H1 (cell line): ENCODE data around the gene FXYD7. TPM values are rescaled to one million over a fixed set of nuclear protein-coding genes. Genes with fewer than 3 reads are reported as not detected.

Source experiments
- CBX5 ChIP-seq: fragments of 300-800, 300-1000 bp; sonication (generic); IDR thresholded peaks from 2 replicates; pipeline ENCODE4 v1.7.1; 2016; ENCODE audit warnings: antibody characterized with exemption, low read length, low read depth
- POLR2AphosphoS5 ChIP-seq: IDR thresholded peaks from 2 replicates; pipeline ENCODE4 v1.6.1; 2011; ENCODE audit warnings: low read depth, low read length
- SIX5 ChIP-seq: IDR thresholded peaks from 2 replicates; pipeline ENCODE4 v1.6.1; 2011; ENCODE audit warnings: mild to moderate bottlenecking, low read depth, low read length
- polyA plus RNA-seq, 7 experiments: library from polyadenylated mRNA; depleted of rRNA in 3 of 7; stranded (reverse) in 5 of 7; unstranded in 2 of 7; fragments of >200 nt in 5 of 7; fragments of 200-250 nt in 2 of 7; gene quantifications; 1 replicate in 5 of 7; 2 replicates in 1 of 7; 4 replicates in 1 of 7; pipeline versions ENCODE4 v1.2.1 to v1.2.3, GENCODE V29; 2011 to 2013; ENCODE audit warnings: missing spikeins in 2 of 7, mixed read lengths in 2 of 7
- total RNA-seq: library from RNA; stranded (reverse); fragmentation: NEBNext Ultra II Directional; extraction: Animal tissue kit (Norgen Biotek cat#: 25700); gene quantifications from 2 replicates; pipeline ENCODE4 v1.2.1, GENCODE V29; 2021

The FXYD7 gene
- total and polyA plus RNA-seq, 2 of the 8 experiments (the other 6 are each of a cell fraction or from before 2014, with no cell fraction given) = 12.1 to 14.3 TPM

- TF ChIP-seq CBX5 (no peak), SIX5 (no peak), POLR2AphosphoS5 (no peak)
Measured at GRCh38 chr19:35146746-35147459, 3.8 kb downstream of the FXYD7 start (continued).
